Measurements from ENCODE around the gene BMPR1A. TPM values are rescaled to one million over a fixed set of nuclear protein-coding genes. Genes with fewer than 3 reads are reported as not detected.
A peak's percentile ranks its signal among the peaks of the same experiment; 100 is the strongest.

BMPR1A gene
- total and polyA plus RNA-seq, 2 of the 4 experiments (the other 2 are of a cell fraction) = 15.9 to 93.7 TPM

DNA sequence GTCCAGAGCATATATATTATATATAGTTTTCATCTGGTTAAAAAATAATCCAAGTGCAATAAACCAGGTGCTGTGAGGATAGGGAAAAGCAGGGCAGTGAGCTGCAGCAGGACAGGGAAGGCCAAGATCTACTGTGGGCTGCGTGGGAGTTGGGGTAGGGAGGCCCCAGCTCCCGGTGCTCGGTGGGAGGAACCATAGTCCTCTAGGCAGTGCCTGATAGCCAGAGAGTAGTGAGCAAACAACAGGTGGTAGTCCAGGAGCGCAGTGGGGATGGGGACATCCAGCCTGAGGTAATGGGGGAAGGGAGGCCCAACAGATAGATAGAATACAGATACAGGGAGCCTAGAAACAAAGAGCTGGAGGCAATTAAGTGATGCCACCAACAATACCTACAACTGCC lies 4.1 kb upstream of the BMPR1A start:
- TF ChIP-seq RAD21 (IDR thresholded peaks at IDR 0.05; ENCODE audit: low read length) (no peak), BHLHE40 (IDR thresholded peaks at IDR 0.05; ENCODE audit: low read depth, low read length) (no peak), FOS (IDR thresholded peaks at IDR 0.05; ENCODE audit: low read depth, low read length) (no peak), POLR2A (IDR thresholded peaks at IDR 0.05; ENCODE audit: low read depth, low read length) (no peak), MAFK (IDR thresholded peaks at IDR 0.05; ENCODE audit: low read depth, low read length) (no peak), CEBPB (IDR thresholded peaks at IDR 0.05; ENCODE audit: low read depth, low read length) (no peak), MAZ (IDR thresholded peaks at IDR 0.05; ENCODE audit: borderline replicate concordance, low read depth, low read length) (no peak), CHD1 (IDR thresholded peaks at IDR 0.05; ENCODE audit: low read depth, low read length) (no peak), RFX5 (IDR thresholded peaks at IDR 0.05; ENCODE audit: low read depth, low read length) (no peak), RCOR1 (IDR thresholded peaks at IDR 0.05; ENCODE audit: insufficient replicate concordance, low read length) (no peak), SMC3 (IDR thresholded peaks at IDR 0.05; ENCODE audit: low read depth, low read length) (no peak), NFE2L2 (IDR thresholded peaks at IDR 0.05; ENCODE audit: low read depth, low read length) (no peak), MXI1 (IDR thresholded peaks at IDR 0.05; ENCODE audit: borderline replicate concordance, low read depth, low read length) (no peak)
- TF ChIP-seq, protein P1, sequence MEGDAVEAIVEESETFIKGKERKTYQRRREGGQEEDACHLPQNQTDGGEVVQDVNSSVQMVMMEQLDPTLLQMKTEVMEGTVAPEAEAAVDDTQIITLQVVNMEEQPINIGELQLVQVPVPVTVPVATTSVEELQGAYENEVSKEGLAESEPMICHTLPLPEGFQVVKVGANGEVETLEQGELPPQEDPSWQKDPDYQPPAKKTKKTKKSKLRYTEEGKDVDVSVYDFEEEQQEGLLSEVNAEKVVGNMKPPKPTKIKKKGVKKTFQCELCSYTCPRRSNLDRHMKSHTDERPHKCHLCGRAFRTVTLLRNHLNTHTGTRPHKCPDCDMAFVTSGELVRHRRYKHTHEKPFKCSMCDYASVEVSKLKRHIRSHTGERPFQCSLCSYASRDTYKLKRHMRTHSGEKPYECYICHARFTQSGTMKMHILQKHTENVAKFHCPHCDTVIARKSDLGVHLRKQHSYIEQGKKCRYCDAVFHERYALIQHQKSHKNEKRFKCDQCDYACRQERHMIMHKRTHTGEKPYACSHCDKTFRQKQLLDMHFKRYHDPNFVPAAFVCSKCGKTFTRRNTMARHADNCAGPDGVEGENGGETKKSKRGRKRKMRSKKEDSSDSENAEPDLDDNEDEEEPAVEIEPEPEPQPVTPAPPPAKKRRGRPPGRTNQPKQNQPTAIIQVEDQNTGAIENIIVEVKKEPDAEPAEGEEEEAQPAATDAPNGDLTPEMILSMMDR (conservative IDR thresholded peaks at IDR 0.05; ENCODE audit: low read depth, low read length) = no peak
- TF ChIP-seq, protein P2, sequence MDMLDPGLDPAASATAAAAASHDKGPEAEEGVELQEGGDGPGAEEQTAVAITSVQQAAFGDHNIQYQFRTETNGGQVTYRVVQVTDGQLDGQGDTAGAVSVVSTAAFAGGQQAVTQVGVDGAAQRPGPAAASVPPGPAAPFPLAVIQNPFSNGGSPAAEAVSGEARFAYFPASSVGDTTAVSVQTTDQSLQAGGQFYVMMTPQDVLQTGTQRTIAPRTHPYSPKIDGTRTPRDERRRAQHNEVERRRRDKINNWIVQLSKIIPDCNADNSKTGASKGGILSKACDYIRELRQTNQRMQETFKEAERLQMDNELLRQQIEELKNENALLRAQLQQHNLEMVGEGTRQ (IDR thresholded peaks at IDR 0.05; ENCODE audit: low read depth, low read length) = no peak
- TF ChIP-seq, protein P3, sequence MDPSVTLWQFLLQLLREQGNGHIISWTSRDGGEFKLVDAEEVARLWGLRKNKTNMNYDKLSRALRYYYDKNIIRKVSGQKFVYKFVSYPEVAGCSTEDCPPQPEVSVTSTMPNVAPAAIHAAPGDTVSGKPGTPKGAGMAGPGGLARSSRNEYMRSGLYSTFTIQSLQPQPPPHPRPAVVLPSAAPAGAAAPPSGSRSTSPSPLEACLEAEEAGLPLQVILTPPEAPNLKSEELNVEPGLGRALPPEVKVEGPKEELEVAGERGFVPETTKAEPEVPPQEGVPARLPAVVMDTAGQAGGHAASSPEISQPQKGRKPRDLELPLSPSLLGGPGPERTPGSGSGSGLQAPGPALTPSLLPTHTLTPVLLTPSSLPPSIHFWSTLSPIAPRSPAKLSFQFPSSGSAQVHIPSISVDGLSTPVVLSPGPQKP (IDR thresholded peaks at IDR 0.05; ENCODE audit: borderline replicate concordance, low read depth, low read length) = no peak
- no TSS peak for BruUV-seq (replicated peaks)
- Histone ChIP-seq H3K27ac (ENCODE audit: insufficient read depth, low read length) (no peak overlapping the region), H2BK5ac (ENCODE audit: low read depth, low read length, poor library complexity, severe bottlenecking) (no peak overlapping the region), H4K8ac (ENCODE audit: low read depth in 2 of 2, low read length in 2 of 2) (no peak overlapping the region), H2BK15ac (ENCODE audit: low read depth, low read length) (no peak overlapping the region), H3K4me3 (ENCODE audit: insufficient read depth, low read depth, low read length) (no peak overlapping the region), H2BK120ac (ENCODE audit: low read depth, low read length) (no peak overlapping the region), H4K5ac (ENCODE audit: low read depth, low read length) (no peak overlapping the region), H3K18ac (ENCODE audit: low read depth, low read length) (no peak overlapping the region), H3K23ac (ENCODE audit: low read depth, low read length) (no peak overlapping the region), H3K4ac (ENCODE audit: low read depth, low read length) (no peak overlapping the region), H2AK5ac (ENCODE audit: low read depth, low read length) (no peak overlapping the region), H3K27me3 (ENCODE audit: control insufficient read depth, insufficient read depth, low read length) (no peaks in the 10 kb centered on the region), H3K14ac (replicated peaks; ENCODE audit: low read depth, low read length) (0 out of 2 replicates have a peak overlapping the region, but pooled peaks have one; percentile 44), H3K36me3 (ENCODE audit: control insufficient read depth, insufficient read depth, low read length) (no peaks in the 10 kb centered on the region), H3K4me1 (ENCODE audit: control insufficient read depth, insufficient read depth, low read length) (peaks cover 5% of the 10 kb centered on the region), H2AFZ (replicated peaks; ENCODE audit: low read length, poor library complexity) (no peak overlapping the region), H4K20me1 (ENCODE audit: insufficient read depth, low read length) (no peaks in the 10 kb centered on the region), H3K4me2 (ENCODE audit: low read depth, low read length) (no peak overlapping the region), H2AK9ac (replicated peaks; ENCODE audit: low read depth, low read length, poor library complexity) (no peak overlapping the region), H3K9me1 (ENCODE audit: insufficient read depth, low read length) (peaks cover 13% of the 10 kb centered on the region), H3K79me1 (ENCODE audit: low read depth in 1 of 2, low read length in 2 of 2) (peaks cover 15 to 39% of the 10 kb centered on the region in 2 experiments), H3K9ac (ENCODE audit: low read depth, low read length) (no peak overlapping the region), H2BK20ac (ENCODE audit: low read depth, low read length) (no peak overlapping the region), H3K9me3 (ENCODE audit: control insufficient read depth, insufficient read depth, low read length) (no peaks in the 10 kb centered on the region), H3K56ac (ENCODE audit: extremely low read depth, insufficient read depth, low read length) (no peak overlapping the region), H4K91ac (ENCODE audit: insufficient read depth, low read depth, low read length) (no peak overlapping the region)
- no peak for DNase-seq
- intact Hi-C loops (cut with micrococcal nuclease) (no loop called here), in situ Hi-C loops (cut with MboI; ENCODE audit: low sequenced_read_pairs) (no loop called here), dilution Hi-C loops (cut with HindIII; ENCODE audit: low sequenced_read_pairs, unreplicated experiment) (no loop called here)
- CTCF ChIA-PET = no interaction called here
- no CpG with 5 or more reads among the region's 4 CpGs for WGBS, 2 experiments (ENCODE audit: extremely low coverage in 2 of 2, insufficient read length in 1 of 2)
- ATAC-seq (ENCODE audit: low read depth) = no peak
- POLR2A ChIA-PET (ENCODE audit: unreplicated experiment) = no interaction called here
